Measurements from ENCODE around the gene ACACB. TPM values are rescaled to one million over a fixed set of nuclear protein-coding genes. Genes with fewer than 3 reads are reported as not detected.

Gene ACACB
- polyA plus RNA-seq, 2 of the 4 experiments (the other 2 are of a cell fraction): 6.8 to 7.6 TPM

GRCh38 chr12:109269428-109269827 lies 153.0 kb downstream of the ACACB start (continued):
- TF ChIP-seq REST (IDR thresholded peaks at IDR 0.05) (no peak), ZFP36 (IDR thresholded peaks at IDR 0.05; ENCODE audit: borderline replicate concordance, partially characterized antibody) (no peak), EHF (CRISPR knock-in tag; IDR thresholded peaks at IDR 0.05) (no peak), KDM1A (IDR thresholded peaks at IDR 0.05; ENCODE audit: low read depth) (no peak)

DNA sequence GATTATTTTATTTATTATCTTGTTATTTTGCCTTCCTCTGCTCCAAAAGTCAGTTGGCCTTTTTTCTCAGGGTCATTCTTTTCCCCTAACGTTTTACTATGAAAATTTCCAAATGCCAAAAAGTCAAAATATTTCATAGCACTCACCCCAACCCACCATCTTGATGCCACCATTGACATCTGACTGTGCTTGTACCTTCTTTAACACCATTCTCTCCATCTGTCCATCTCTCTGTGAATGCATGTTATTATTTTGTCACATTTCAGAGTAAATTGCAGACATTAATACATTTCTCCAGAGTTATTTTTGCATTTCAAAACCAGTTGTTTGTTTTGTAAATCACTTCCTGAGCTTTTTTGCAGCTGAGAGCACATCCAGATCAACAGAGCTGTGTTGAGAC lies 154.1 kb downstream of the ACACB start:
- POLR2A ChIA-PET: no interaction called here
- ATAC-seq (no peak), FAIRE-seq (no peak), DNase-seq (ENCODE audit: low read depth in 1 of 2, low spot score in 1 of 2) (no peak)
- CTCF ChIA-PET: no interaction called here
- WGBS (ENCODE audit: missing lambda C conversion rate): 0% methylated on average over 1 of the region's 1 CpG
- Histone ChIP-seq H3K4me2 (no peak overlapping the region), H3K4me3 (no peak overlapping the region), H3K9me3 (peaks cover 5% of the 10 kb centered on the region; the same call in 1 of the 3 replicates), H3K27ac (no peak overlapping the region), H3K4me1 (no peaks in the 10 kb centered on the region)
- TF ChIP-seq CEBPB (IDR thresholded peaks at IDR 0.05) (no peak), HDAC2 (IDR thresholded peaks at IDR 0.05) (no peak), RCOR1 (IDR thresholded peaks at IDR 0.05; ENCODE audit: low read depth, low read length) (no peak), RARB (CRISPR knock-in tag; IDR thresholded peaks at IDR 0.05) (no peak), HOXA7 (CRISPR knock-in tag; IDR thresholded peaks at IDR 0.05) (no peak), HEYL (CRISPR knock-in tag; IDR thresholded peaks at IDR 0.05) (no peak), HMGXB4 (CRISPR knock-in tag; IDR thresholded peaks at IDR 0.05; ENCODE audit: borderline replicate concordance) (no peak), EHF (CRISPR knock-in tag; IDR thresholded peaks at IDR 0.05) (no peak), KDM5A (IDR thresholded peaks at IDR 0.05) (no peak), ZFP36 (IDR thresholded peaks at IDR 0.05; ENCODE audit: borderline replicate concordance, partially characterized antibody) (no peak), PHF8 (IDR thresholded peaks at IDR 0.05; ENCODE audit: borderline replicate concordance, low read depth) (no peak), POLR2A (IDR thresholded peaks at IDR 0.05; ENCODE audit: low read length) (no peak), JUNB (IDR thresholded peaks at IDR 0.05) (no peak), EHMT2 (IDR thresholded peaks at IDR 0.05; ENCODE audit: low read depth) (no peak), ZSCAN20 (CRISPR knock-in tag; IDR thresholded peaks at IDR 0.05) (no peak), TFCP2L1 (CRISPR knock-in tag; IDR thresholded peaks at IDR 0.05) (no peak), CHD4 (IDR thresholded peaks at IDR 0.05; ENCODE audit: borderline replicate concordance) (no peak), GATA3 (IDR thresholded peaks at IDR 0.05; ENCODE audit: borderline replicate concordance) (no peak), ZC3H11A (IDR thresholded peaks at IDR 0.05) (no peak), FOSB (CRISPR knock-in tag; IDR thresholded peaks at IDR 0.05) (no peak)

- peaks cover 5% of the 10 kb centered on the region; the same call in 1 of the 3 replicates for H3K9me3 ChIP-seq
- POLR2A ChIA-PET: no interaction called here
- no peak for FAIRE-seq
- H3K27ac ChIP-seq: no peak overlapping the region
- CTCF ChIA-PET: no interaction called here
- peaks cover under 1% of the 10 kb centered on the region; the same call in 1 of the 3 replicates for H3K4me1 ChIP-seq
- H3K4me3 ChIP-seq: no peak overlapping the region
- WGBS (ENCODE audit: missing lambda C conversion rate): 94% methylated on average over 3 of the region's 3 CpGs
- ATAC-seq: peak in 1 of 2 experiments; percentile 39; a peak in 1 of 6 replicates
- no peak for DNase-seq (ENCODE audit: low read depth in 1 of 2, low spot score in 1 of 2)
- no peak overlapping the region for H3K4me2 ChIP-seq
- TF ChIP-seq KDM5A (IDR thresholded peaks at IDR 0.05) (no peak), SMC3 (IDR thresholded peaks at IDR 0.05) (no peak), POLR2AphosphoS2 (conservative IDR thresholded peaks at IDR 0.05; ENCODE audit: low read length) (no peak), HOXB5 (CRISPR knock-in tag; IDR thresholded peaks at IDR 0.05) (no peak), CBX8 (IDR thresholded peaks at IDR 0.05) (no peak), HMGXB4 (CRISPR knock-in tag; IDR thresholded peaks at IDR 0.05; ENCODE audit: borderline replicate concordance) (no peak), HOXB13 (CRISPR knock-in tag; IDR thresholded peaks at IDR 0.05; ENCODE audit: low read depth) (no peak), HES2 (IDR thresholded peaks at IDR 0.05) (no peak), HEYL (CRISPR knock-in tag; IDR thresholded peaks at IDR 0.05) (no peak), ESRRA (IDR thresholded peaks at IDR 0.05; ENCODE audit: borderline replicate concordance, low read length) (no peak), CBX2 (IDR thresholded peaks at IDR 0.05; ENCODE audit: borderline replicate concordance, low read depth) (no peak)
- TF ChIP-seq, protein P1, sequence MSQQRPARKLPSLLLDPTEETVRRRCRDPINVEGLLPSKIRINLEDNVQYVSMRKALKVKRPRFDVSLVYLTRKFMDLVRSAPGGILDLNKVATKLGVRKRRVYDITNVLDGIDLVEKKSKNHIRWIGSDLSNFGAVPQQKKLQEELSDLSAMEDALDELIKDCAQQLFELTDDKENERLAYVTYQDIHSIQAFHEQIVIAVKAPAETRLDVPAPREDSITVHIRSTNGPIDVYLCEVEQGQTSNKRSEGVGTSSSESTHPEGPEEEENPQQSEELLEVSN (IDR thresholded peaks at IDR 0.05; ENCODE audit: borderline replicate concordance, low read depth): no peak
Measured at GRCh38 chr12:109271418-109271817, 155.0 kb downstream of the ACACB start.
